HG03432 (cell line): ENCODE measurements around the gene SMAGP.
"Not testable (repeated sequence)": the region's sequence is repeated elsewhere in the genome, so short reads cannot be mapped to it uniquely, and the experiment has no call there.

Experiments used
- ATAC-seq: cut with Tn5 transposase; IDR thresholded peaks from one replicate; pipeline ENCODE4 v1.9.1; 2021; ENCODE audit warnings: mild to moderate bottlenecking, moderate library complexity; ENCODE audit not compliant: unreplicated experiment

Gene SMAGP

DNA sequence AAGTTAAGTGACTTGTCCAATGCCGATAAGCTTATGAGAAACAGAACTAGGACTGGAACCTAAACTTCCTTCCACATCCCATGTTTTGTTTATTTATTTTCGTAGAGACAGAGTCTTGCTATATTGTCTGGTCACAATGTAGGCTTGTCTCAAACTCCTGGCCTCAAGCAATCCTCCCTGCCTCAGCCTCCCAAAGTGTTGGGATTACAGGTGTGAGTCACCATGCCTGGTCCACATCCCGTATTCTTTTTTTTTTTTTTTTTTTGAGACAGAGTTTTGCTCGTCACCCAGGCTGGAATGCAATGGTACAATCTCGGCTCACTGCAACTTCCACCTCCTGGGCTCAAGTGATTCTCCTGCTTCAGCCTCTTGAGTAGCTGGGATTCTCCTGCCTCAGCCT lies 43.1 kb downstream of the SMAGP start:
- not testable (repeated sequence) for ATAC-seq

GRCh38 chr12:51225771-51226170 lies 44.4 kb downstream of the SMAGP start:
- no peak for ATAC-seq

GRCh38 chr12:51225234-51225633 lies 45.0 kb downstream of the SMAGP start:
- no peak for ATAC-seq

DNA sequence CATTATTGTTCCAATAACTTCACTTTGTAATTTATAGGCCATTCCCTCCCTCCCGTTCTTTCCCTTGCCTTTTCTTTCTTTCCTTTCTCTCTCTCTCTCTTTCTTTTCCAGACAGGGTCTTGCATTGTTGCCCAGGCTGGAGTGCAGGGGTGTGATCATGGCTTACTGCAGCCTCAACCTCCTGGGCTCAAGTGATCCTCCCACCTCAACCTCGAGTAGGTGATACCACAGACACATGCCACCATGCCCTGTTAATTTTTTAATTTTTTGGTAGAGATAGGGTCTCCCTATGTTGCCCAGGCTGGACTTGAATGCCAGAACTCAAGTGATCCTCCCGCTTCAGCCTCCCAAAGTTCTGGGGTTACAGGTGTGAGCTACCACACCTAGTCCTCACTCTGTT lies 45.6 kb downstream of the SMAGP start:
- ATAC-seq = no peak

DNA sequence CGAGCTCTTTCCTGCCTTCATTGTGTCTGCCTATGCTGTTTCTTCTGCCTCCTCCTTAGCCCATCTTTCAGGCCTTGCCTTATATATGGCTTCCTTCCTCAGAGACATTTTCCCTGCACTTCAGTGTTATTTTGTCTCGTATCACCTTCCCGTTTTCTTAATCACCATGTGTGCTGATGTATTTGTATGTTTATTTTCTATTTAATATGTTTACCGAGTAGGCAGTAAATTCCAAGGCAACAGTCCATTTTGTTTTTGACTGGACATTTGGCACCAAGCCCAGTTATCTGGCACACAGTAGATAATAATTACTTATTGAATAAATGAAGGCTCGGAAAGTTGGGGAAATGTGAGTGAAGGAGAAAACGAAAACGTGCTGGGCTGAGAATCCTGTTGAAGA lies 47.8 kb downstream of the SMAGP start:
- ATAC-seq = no peak

DNA sequence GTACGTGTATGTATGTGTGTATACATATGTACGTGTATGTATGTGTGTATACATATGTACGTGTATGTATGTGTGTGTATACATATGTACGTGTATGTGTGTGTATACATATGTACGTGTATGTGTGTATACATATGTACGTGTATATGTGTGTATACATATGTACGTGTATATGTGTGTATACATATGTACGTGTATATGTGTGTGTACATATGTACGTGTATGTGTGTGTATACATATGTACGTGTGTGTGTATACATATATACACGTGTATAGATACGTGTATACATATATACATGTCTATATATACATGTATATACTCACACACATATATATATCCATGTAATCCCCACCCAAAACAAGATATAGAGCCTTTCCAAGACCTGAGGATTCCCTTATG lies 50.4 kb downstream of the SMAGP start:
- not testable (repeated sequence) for ATAC-seq

- ATAC-seq = no peak
Observed at GRCh38 chr12:51219322-51219721, 50.9 kb downstream of the SMAGP start.

DNA sequence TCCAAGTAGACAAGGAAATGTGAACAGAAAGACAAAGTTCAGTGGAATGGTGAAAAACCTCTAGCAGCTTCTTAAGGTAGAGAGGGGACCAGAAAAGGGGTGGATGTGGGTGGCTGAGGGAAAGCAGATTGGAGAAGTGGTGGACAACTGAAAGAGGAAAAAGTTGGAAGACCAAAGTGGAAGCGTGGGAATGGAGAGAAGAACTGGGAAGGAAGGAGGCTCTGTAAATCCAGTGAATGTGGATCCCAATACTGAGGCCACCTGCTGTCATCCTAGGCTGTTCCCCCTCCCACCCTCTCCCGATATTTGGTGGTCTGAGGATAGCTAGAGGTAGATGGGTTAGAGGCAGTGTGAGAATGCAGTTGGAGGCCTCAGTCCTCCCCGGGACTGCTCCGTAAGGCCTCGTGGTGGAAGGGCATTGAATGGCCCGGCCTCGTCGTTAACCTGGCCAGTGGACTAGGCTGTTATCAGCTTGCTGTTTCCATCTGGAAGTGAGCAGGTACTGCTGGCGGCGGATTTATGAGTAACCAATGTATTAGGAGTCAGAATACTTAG lies 51.5 kb downstream of the SMAGP start:
- no peak for ATAC-seq

DNA sequence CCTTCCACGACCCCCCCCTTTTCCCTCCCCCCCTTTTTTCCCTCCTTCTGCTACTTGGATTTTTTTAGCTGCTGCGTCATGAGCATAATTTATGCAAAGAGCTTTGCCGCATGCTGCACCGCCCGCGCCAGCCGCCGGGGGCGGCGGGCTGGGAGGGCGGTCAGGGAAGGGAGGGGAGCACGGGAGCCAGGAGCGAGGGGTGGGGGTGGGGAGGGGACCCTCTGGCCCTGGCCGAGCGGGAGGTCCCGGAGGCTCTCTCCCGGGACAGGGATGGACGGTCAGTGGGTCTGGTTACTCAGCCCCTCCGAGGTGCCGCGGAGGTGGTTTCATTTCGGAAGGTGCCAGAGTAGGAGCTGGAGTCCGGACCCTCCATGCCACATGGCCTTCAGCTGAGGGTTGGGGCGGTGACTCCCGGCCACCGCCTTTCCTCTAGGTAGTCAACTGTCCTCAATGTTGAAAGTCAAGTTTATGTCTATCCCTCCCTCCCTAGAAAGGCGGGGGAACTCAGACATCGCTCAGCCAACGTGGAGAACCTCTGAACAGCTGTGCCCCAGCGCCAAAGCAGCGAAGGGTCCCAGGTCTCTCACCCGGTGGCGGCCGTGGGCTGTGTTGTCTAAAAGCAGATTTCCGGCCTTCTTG lies 52.1 kb downstream of the SMAGP start, which contains the start of gene POU6F1:
Gene POU6F1 (minus strand): TSS at position 95 of the 639 bp plus-strand sequence. CDS start 11,226 bp downstream, outside the sequence.
- peak; percentile 74 for ATAC-seq

DNA sequence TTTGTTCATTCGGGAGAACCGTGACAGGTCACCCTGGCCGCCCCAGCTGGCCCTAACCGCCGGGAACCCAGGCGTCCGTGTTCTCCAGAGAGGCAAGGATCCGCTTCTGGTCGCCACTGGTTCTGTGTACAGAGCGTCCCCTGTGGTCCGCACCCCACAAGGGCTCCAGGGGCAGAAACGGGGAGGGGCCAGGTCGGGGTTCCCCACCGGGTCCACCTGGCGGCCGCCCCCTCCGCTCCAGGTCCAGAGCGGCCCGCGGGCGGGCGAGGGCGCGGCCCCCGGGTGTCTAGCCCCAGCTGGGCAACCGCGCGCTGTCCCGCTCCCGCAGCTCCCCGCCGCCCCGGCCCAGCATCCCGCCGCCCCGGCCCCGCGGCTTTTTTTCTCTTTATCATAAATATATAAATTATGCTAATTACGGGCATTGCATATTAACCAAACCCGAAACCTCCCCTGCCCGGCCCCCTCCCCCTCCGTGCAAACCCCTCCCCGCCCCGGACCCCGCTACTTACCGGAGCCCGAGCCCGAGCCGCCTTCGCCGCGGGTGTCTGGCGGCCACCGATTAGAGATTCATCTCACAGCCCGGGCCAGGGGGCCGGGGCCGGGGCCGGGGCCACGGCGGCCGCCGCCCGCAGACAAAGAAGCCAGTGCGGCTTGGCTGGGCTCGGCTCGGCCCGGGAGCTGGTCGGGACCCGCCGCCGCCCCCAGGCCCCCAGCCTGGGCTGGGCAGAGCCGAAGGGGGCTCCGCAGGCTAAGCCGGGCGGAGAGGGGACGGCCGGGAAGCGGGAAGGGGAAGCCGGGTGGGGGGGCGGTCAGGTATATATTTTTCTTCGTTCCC lies 52.9 kb downstream of the SMAGP start:
- ATAC-seq = peak; percentile 48

- ATAC-seq = no peak
Observed at GRCh38 chr12:51216642-51217041, 53.6 kb downstream of the SMAGP start.

GRCh38 chr12:51214895-51215294 lies 55.3 kb downstream of the SMAGP start:
- ATAC-seq = no peak

DNA sequence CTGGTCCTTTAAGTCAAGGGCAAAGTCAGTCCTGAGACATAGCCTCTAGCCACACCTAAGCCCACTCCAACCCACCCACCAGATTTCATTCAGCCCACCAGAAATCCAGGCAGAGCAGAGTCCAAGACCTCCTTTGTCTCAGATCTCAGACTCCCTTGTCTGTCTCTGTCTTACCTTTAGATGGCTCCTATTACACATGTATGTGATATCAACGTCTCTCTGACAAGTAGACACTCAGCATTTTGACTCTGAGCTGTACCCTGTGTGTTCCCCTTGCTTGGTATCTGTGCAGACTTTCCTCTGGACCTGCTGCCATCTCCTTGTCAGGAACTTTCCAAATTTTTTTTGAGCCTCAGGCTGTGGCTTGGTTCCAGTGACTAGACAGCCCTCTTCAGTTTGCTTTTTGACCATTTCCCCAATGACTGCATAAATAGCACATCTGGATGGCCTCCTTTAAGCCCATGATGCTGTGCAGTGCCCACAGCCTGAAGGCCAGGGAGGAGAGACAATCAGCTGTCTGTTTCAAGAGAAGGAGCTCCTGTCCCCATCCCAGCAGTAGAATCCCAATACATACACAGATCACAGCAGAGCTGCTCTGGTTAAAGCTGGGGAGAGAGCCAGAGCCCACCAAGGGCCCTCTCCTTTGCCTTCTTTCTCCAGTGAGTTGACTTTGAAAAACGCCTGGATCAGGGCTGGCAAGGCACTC lies 59.4 kb downstream of the SMAGP start:
- no peak for ATAC-seq

DNA sequence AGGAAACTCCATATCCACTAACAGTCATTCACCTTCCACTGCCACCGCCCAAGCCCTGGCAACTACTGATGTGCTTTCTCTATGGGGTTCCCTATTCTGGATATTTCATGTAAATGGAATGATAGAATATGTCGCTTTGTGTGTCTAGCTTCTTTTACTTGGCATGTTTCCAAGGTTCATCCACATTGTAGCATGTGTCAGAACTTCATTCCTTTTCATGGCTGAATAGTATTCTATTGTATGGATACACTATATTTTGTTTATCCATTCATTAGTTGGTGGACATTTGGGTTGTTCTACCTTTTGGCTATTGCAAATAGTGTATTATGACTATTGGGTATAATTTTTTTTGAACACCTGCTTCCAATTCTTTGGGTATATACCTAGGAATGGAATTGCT lies 61.0 kb downstream of the SMAGP start:
- ATAC-seq = no peak

DNA sequence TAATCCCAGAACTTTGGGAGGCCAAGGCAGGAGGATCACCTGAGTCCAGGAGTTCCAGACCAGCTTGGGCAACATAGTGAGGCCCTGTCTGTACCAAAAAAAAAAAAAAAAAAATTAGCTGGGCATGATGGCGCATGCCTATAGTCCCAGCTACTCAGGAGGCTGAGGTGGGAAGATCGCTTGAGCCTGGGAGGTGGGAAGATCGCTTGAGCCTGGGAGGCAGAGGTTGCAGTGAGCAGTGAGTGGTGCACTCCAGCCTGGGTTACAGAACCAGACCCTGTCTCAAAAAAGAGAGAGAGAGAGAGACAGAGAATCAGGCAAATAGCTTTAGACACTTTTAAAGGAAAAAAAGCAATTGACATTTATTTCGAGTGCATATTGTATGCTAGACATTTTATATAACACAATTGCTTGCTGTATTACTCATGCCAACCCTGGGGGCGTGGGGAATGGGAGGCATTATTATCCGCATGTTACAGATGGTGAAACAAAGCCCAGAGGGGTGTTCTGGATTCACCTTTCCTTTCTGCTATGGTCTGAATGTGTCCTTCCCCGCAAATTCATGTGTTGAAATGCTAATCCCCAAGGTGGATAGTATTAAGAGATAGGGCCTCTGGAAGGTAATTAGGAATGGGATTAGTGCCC lies 62.1 kb downstream of the SMAGP start:
- no peak for ATAC-seq

GRCh38 chr12:51205350-51205749 lies 64.9 kb downstream of the SMAGP start:
- ATAC-seq = no peak

GRCh38 chr12:51202718-51203117 lies 67.5 kb downstream of the SMAGP start:
- ATAC-seq = no peak

- no peak for ATAC-seq
Observed at GRCh38 chr12:51200806-51201205, 69.4 kb downstream of the SMAGP start.

DNA sequence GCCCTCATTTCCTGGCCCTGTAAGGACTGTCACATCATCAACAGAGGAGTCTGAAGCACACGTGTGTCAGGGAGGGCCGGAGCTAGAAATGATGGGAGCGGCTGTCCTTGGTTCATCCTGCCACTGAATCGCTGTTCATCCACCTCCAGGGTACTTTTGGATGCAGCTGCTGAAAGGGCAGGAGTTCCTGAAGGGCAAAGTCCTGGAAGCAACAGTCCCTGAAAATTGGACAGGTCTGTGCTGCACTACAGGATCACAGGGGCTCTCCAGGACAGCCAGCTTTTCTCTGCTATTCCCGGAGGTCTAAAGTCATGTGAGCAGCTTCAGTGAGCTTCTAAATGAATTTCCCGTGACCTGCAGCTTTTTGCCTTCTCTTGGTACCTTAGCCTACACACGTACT lies 70.1 kb downstream of the SMAGP start:
- ATAC-seq = no peak

DNA sequence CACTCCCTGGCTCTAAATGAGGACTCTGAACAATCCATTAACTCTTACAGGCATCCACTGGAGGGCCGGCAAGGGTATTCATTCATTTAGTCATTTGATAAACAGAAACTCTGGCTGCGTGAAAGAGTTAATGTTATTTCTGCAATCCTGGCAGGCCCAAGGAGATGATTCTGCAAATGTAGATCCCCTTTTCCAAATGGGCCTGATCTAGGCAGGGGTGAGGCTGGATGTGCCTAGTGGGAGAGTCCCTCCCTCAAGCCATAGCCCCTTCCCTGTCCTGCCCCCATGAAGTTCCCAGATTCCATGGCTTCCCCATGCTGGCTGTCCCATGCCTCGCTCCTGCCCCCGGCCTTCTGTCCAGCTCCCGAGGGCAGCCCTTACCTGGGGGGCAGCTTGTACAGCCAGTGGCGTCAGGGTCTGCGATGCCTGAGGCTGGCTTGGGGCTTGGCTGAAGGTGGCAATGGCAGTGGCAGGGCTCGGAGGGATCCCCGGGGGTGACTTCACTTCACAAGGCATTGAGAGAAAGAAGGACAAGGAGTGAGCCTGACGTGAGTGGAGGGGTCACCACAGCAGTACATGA lies 70.8 kb downstream of the SMAGP start:
- no peak for ATAC-seq
